Kidney epithelial cell (primary cell): ENCODE measurements around the gene HPS4. TPM values are rescaled to one million over a fixed set of nuclear protein-coding genes. Genes with fewer than 3 reads are reported as not detected.

ENCODE experiments used
- DNase-seq: peaks from one replicate; pipeline ENCODE4 v3.0.0-alpha.2; 2010; ENCODE audit warnings: low read depth
- H3K27me3 ChIP-seq: 2 replicates; pipeline ENCODE4 v1.6.0; 2011; ENCODE audit warnings: low read length; ENCODE audit not compliant: control insufficient read depth, insufficient read depth
- H3K36me3 ChIP-seq: 2 replicates; pipeline ENCODE4 v1.5.1; 2011; ENCODE audit warnings: low read length; ENCODE audit not compliant: control insufficient read depth, insufficient read depth
- H3K4me3 ChIP-seq: 2 replicates; pipeline ENCODE4 v1.5.1; 2011; ENCODE audit warnings: low read depth, mild to moderate bottlenecking, control low read depth, low read length
- total RNA-seq: library from RNA; depleted of rRNA; stranded (reverse); fragments of >200 nt; gene quantifications from 2 replicates; pipeline ENCODE4 v1.2.3, GENCODE V29; 2015
- TF ChIP-seq, protein P1 (sequence below): IDR thresholded peaks from 2 replicates; pipeline ENCODE4 v1.5.1; 2011; ENCODE audit warnings: mild to moderate bottlenecking, moderate library complexity, low read length, control low read depth, inconsistent platforms; ENCODE audit not compliant: insufficient read depth, poor library complexity, severe bottlenecking

Gene HPS4
- total RNA-seq, 1 donor from 2014 or later, result 43.9 TPM

DNA sequence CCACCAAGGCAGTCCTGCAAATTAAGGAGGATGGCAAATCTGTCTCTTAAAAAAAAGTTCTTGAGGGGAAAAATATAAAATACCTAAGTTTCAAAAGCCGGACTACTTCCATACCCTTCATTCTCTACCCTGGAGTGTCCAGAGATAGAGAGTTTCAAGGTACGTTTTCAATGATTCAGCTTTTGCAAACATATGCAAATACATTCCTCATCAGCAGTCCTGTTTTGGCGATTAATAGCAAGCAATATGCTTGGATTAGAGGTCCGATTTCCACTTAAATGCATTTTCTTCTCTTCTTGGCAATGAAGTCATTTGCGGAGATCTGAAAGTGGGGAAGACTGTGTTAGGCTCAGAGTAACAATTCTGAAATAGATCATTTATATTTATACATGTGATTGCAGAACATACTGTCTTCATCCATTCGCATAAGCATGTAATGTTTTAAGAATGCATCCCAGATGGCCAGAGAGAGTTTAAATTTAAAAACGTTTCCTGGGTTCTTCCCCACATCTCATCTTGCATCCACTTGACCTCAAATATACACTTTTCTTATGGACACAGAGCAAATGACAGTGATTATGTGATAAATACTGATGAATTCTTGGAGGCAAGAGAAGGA is 42.5 kb upstream of the HPS4 start:
- H3K27me3 ChIP-seq, result no peaks in the 10 kb centered on the region
- H3K36me3 ChIP-seq, result no peaks in the 10 kb centered on the region
- H3K4me3 ChIP-seq, result no peak overlapping the region
- TF ChIP-seq, protein P1, sequence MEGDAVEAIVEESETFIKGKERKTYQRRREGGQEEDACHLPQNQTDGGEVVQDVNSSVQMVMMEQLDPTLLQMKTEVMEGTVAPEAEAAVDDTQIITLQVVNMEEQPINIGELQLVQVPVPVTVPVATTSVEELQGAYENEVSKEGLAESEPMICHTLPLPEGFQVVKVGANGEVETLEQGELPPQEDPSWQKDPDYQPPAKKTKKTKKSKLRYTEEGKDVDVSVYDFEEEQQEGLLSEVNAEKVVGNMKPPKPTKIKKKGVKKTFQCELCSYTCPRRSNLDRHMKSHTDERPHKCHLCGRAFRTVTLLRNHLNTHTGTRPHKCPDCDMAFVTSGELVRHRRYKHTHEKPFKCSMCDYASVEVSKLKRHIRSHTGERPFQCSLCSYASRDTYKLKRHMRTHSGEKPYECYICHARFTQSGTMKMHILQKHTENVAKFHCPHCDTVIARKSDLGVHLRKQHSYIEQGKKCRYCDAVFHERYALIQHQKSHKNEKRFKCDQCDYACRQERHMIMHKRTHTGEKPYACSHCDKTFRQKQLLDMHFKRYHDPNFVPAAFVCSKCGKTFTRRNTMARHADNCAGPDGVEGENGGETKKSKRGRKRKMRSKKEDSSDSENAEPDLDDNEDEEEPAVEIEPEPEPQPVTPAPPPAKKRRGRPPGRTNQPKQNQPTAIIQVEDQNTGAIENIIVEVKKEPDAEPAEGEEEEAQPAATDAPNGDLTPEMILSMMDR, result no peak
- DNase-seq, result no peak

DNA sequence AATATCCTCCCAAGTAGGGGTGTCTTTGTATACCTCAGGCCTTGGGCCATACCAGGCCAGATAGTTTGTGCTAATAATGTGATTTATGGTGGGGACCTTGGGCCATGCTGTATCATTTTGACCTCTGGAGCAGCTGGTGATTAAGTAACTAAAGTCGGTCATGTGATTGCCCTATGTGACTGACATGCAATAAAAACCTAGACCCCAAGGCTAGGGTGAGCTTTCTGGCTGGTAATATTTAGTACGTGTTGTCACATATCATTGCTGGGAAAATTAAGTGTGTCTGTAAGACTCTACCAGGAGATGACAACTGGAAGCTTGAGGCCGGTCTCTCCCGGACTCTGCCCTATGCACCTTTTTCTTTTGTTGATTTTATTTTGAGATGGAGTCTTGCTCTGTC is 41.3 kb upstream of the HPS4 start:
- Histone ChIP-seq H3K36me3 (no peaks in the 10 kb centered on the region), H3K27me3 (no peaks in the 10 kb centered on the region), H3K4me3 (no peak overlapping the region)
- no peak for DNase-seq
- TF ChIP-seq, protein P1, result no peak

DNA sequence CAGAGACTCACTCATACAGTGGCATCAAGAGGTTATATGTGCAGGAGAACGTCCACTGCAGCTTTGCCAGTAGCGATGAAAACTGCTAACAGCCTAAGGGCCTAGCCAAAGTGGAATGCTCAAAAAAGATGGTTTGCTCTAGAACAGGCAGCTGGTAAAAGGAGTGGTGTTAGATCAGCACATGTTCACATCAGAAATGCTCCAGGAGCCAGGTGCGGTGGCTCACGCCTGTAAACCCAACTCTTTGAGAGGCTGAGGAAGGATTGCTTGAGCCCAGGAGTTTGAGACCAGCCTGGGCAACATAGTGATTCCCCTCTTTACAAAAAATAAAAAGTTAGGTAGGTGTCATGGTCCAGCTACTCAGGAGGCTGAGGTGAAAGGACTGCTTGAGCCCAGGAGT is 39.0 kb upstream of the HPS4 start:
- Histone ChIP-seq H3K27me3 (no peaks in the 10 kb centered on the region), H3K4me3 (no peak overlapping the region), H3K36me3 (no peaks in the 10 kb centered on the region)
- DNase-seq, result no peak
- TF ChIP-seq, protein P1, result no peak

DNA sequence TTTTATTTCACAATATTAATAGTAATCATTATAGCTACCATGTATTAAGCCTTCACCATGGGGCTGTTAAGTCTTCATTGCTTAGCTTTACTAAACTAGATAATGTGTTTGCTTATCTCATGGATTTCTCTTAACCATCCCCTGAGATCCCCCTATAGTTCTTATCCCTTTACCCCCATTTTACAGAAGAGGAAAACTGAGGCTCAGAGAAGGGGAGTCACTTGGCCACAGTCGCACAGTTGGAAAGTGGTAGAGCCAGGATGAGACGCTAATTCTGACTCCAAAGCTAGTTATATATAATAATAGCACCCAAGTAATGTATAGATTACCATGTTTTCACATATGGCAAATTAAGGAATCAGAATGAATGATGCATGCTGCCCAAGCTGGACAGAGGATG is 38.4 kb upstream of the HPS4 start:
- no peaks in the 10 kb centered on the region for H3K27me3 ChIP-seq
- H3K36me3 ChIP-seq, result no peaks in the 10 kb centered on the region
- DNase-seq, result no peak
- H3K4me3 ChIP-seq, result no peak overlapping the region
- TF ChIP-seq, protein P1, result no peak

DNA sequence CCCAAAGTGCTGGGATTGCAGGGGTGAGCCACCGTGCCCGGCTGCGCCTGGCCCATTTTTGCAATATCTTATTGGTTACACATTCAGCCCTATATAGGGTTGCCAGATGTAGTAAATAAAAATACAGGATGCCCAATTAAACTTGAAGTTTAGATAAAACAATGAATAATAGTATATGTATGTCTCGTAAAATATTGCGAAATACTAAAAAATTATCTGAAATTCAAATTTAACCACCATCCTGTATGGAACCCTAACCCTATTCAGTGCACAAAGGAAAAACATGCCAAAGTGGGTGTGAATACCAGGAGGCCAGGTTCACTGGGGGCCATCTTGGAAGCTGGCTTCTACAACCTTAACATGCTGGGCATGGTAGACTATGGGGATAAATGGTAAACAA is 33.8 kb upstream of the HPS4 start:
- H3K27me3 ChIP-seq, result no peaks in the 10 kb centered on the region
- TF ChIP-seq, protein P1, result no peak
- no peaks in the 10 kb centered on the region for H3K36me3 ChIP-seq
- H3K4me3 ChIP-seq, result no peak overlapping the region
- no peak for DNase-seq

DNA sequence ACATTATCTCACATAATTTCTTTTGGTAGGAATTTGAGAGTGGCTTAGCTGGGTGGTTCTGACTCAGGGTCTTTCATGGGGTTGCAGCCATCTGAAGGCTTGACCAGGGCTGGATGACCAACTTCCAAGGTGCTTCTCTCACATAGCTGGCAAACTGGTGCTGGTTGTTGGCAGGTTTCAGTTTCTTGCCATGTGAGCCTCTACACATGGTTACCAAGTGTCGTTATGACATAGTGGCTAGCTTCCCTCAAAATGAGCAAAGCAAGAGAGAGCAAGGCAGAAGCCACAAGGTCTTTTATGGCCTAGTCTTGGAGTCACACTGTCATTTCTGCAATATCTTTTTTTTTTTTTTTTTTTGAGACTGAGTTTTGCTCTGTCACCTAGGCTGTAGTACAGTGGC is 32.9 kb upstream of the HPS4 start:
- Histone ChIP-seq H3K36me3 (no peaks in the 10 kb centered on the region), H3K27me3 (no peaks in the 10 kb centered on the region), H3K4me3 (no peak overlapping the region)
- DNase-seq, result no peak
- TF ChIP-seq, protein P1, result no peak
